Stimulated activated CD8-positive, alpha-beta memory T cell treated with anti-CD3 and anti-CD28 coated beads, Interleukin-4, amount 100 ng/mL, for 48 hours (primary cell): ENCODE measurements around the gene GABRG3.

Source experiments
- DNase-seq: peaks from one replicate; pipeline ENCODE4 v3.0.0-alpha.2; 2020

GABRG3 gene

GRCh38 chr15:27433604-27434003, 462.6 kb downstream of the GABRG3 start:
- no peak for DNase-seq

GRCh38 chr15:27438403-27439375, 467.7 kb downstream of the GABRG3 start:
- no peak for DNase-seq

DNA sequence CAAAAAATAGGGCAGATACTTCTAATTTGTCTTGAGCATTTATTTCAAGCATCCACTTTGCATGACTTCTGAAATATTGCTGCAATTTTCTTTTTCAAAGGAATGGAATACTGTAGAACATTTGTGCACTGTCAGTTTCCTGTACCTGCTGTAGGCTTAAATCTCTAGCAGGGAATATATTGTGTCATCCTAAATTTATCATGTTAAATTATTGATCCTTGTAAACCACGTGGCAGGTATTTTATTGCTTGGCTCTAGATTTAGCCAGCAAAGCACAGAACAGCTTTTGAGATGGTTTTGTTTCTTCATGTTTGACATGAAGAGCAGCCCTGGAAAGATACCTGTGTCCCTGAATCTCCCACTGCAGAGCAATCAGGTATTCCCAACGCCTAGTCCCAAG, 470.1 kb downstream of the GABRG3 start:
- DNase-seq, result no peak

GRCh38 chr15:27448234-27448633, 477.3 kb downstream of the GABRG3 start:
- DNase-seq, result no peak

DNA sequence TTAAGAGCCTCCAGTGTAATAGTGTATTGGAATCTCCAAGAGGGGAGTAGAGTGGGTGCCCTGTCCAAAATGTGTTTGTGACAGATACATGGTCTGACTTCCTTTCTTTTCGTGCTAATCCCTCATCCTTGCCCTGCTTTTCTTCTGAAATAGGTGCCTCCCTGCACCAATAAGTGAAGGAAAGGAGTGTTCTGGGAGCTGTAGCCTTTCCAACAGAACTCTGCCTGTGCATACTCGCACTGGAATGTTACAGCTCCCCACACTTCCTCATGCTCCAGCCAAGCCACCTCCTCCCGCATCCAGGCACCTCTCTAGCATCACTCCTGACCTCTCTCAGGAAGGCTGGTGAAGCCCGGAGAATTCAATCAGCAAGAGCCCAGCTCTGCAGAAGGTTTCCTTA, 478.0 kb downstream of the GABRG3 start:
- DNase-seq, result no peak

DNA sequence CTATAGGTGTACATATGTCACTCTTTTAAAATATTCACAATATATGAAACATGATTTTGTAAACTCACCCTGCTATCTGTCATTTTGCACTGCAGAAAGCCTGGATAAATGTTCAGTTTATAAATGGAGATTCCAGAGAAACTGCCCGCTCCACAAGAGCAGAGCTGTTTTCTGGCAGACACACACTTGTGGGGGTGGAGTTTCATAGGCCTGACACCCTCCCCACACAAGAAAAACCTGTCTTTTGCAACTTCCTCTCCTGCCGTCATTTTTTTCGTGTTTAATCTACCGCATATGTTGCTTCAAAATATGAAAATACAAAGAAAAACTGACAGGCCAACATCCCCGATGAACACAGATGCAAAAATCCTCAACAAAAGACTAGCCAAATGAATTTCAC, 479.0 kb downstream of the GABRG3 start:
- no peak for DNase-seq

GRCh38 chr15:27454281-27455075, 483.5 kb downstream of the GABRG3 start:
- no peak for DNase-seq

GRCh38 chr15:27456807-27457206, 485.8 kb downstream of the GABRG3 start:
- DNase-seq, result no peak

- DNase-seq, result no peak
Observed at GRCh38 chr15:27457766-27458165, 486.8 kb downstream of the GABRG3 start.

- DNase-seq, result no peak
Observed at GRCh38 chr15:27458345-27459084, 487.5 kb downstream of the GABRG3 start.

DNA sequence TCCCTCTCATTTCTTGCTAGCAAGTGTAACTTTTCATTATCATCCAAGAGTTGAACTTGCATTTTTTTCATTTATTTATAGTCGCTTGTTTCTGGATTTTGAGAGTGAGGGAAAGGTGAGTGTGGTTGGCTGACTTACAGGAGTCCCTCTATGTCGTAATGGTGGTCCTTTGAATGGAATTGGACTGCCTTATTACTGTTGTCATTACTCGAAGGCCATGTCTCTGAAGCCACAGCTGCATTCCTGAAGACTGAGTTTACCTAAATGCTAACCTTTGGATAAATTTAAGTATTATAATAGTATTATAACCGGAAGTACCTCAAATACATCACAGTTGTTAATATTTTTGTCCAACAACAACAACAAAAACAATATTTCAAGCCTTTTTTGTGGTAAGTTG, 488.9 kb downstream of the GABRG3 start:
- DNase-seq, result no peak

DNA sequence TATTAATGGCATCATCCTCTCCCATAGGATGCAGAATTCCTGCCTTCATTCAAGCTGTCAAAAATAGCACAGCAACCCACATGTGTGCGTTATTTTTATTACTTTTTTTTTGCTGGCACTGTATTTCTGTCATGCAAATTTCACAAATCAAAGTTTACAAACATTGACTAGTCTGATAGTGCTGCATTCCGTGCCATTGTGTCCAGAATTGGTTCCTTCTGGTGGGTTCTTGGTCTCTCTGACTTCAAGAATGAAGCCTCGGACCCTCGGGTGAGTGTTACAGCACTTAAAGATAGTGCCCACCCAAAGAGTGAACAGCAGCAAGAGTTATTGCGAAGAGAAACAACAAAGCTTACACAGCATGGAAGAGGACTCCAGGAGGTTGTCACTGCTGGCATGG, 490.2 kb downstream of the GABRG3 start:
- DNase-seq, result no peak

- no peak for DNase-seq
Observed at GRCh38 chr15:27463525-27464088, 492.6 kb downstream of the GABRG3 start.

DNA sequence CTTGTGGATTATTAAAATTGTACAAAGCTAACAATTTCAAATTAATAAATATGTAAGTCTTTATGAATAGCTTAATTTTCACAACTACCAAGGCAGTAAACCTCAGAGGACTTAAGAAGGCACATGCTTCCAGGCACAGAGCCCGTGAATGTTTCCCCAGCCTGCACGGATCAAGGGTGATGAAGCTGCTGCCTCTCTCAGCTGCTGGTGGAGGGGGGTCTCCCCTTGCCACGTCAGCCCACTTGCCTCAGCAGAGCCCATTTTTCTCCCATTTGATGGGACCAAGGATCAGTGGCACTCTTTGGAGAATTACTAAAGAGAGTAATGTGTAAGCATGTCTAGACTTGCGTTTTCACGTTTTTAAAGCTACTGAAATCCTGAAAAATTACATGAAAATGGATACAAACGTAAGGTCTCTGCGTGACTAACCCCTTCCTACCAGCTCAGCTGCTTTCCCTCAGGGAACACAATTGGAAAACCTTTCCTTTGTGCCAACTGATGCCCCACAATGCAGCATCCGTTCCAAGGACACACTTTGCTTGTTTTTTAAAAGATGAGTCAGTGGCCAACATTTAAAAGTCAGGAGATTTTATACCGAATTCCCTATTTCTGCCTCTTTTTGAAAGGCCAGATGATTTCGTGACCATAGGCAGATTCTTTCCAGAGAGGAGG, 494.1 kb downstream of the GABRG3 start:
- DNase-seq, result no peak

DNA sequence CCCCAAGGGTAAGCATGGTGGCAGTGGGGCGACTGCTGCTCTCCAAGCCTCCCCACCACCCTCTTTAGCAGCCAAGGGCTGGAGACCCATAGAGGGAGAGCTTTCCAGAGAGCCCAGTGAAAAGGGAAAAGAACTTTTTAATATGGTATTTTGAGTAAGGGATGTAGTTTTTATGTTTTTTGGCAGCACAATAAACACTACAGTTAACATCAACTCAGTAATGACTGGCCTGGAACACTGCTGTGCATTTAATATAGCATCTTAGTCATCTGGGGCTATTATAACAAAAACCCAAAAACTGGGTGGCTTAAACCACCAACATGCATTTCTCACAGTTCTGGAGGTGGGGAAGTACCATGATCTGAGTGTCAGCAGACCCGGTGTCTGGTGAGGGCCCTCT, 495.8 kb downstream of the GABRG3 start:
- DNase-seq, result no peak

DNA sequence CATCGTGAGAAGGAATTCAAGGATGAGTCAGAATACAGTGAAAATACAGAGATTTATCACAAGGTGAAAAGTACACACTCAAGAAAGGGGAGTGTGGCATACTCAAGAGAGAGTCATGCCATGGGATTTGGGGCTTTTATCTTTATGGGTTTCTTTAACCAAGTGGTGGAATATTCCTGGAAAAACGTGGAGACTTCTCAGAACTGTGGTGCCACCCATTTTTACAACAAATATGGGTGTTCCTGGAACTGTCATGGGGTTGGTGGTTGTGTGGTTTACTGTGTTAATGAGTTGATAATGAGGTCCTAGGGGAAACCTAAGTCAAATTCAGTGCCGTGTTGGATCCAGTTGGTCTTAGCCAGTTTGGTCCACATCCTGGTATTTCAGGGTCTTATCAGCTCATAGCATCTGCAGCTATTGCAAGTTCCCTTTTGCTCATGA, 497.2 kb downstream of the GABRG3 start:
- DNase-seq, result no peak

- no peak for DNase-seq
Observed at GRCh38 chr15:27473845-27474244, 502.9 kb downstream of the GABRG3 start.

GRCh38 chr15:27475395-27475794, 504.4 kb downstream of the GABRG3 start:
- DNase-seq, result no peak

DNA sequence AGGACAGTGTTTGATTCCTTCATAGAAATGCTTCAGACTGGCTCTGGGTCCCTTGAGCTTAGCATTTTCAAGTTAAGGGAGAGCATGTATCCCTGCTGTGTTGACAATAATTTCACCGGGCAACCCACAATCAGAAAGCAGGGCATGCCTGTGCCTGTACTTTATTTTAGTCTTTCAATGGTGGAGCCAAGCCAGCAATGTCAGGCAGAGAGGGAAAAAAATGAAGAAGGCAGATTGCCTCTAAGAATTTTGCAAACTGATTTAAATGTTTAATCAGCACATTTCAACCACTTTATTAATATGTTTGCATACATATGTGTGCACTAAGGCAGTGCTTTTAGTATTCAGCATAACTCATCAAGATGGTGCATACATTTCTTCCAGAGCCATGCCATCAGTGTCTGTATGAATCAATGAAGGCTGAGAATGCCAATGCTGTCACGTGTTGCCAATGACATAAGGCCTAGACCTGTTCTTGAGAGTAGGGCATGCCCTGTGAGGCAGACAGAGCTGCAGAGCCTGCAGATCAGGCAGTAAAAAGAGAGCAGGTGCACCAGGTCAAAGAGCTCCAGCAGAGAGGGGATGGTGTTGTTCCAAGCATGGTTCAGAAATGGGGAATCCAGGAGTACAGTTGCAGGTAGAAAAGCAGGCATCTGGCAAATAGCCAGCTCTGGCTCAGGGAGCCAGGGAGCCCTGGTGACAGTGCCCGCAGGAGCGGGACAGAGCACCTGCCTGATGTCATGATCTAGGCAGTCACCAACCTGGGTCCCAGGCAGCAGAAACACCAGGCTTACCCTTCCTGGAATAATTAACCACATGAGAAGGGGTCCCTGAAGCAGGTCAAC, 508.5 kb downstream of the GABRG3 start:
- DNase-seq, result no peak

- DNase-seq, result no peak
Observed at GRCh38 chr15:27480141-27480530, 509.2 kb downstream of the GABRG3 start.

DNA sequence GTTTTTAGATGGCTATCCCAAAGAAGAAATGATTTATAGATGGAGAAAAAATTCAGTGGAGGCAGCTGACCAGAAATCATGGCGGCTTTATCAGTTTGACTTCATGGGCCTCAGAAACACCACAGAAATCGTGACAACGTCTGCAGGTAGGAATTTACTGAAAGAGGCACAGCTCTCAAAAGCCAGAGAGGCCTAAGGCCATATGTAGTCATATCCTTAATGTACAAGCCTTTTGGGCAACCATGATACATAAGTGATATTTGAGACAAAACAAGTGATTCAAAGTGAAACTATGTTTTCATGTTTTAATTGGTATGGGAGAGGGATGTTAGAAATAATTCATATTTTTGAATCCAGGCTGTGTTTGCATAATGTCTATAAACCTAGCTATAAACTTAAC, 509.7 kb downstream of the GABRG3 start:
- DNase-seq, result no peak
